Stomach (tissue), 4 donors: ENCODE measurements around the gene TRIM46.

Experiments used
- EP300 ChIP-seq: sonication (generic); formaldehyde crosslinking; IDR thresholded peaks from one replicate; pipeline ENCODE4 v1.6.1; 2017; ENCODE audit warnings: antibody characterized with exemption
- POLR2A ChIP-seq, 4 donors: fragments of 450-650 bp; IDR thresholded peaks; one replicate each; pipeline ENCODE4 v1.6.1; 2016; ENCODE audit warnings: antibody characterized with exemption in 4 of 4, control low read depth in 2 of 4, mild to moderate bottlenecking in 1 of 4, moderate library complexity in 1 of 4
- POLR2AphosphoS5 ChIP-seq, 3 donors: sonication (generic); formaldehyde crosslinking; IDR thresholded peaks; one replicate each; pipeline ENCODE4 v1.6.1; 2016; ENCODE audit warnings: antibody characterized with exemption in 3 of 3
- TF ChIP-seq, protein P1 (sequence below), 7 experiments: fragments of 450-650 bp in 4 of 7; fragments of 200-600 bp in 3 of 7; sonication (generic) in 3 of 7; IDR thresholded peaks; one replicate each; pipeline ENCODE4 v1.5.1; 2016 to 2019; ENCODE audit warnings: antibody characterized with exemption in 7 of 7, control low read depth in 2 of 7, mild to moderate bottlenecking in 1 of 7

DNA sequence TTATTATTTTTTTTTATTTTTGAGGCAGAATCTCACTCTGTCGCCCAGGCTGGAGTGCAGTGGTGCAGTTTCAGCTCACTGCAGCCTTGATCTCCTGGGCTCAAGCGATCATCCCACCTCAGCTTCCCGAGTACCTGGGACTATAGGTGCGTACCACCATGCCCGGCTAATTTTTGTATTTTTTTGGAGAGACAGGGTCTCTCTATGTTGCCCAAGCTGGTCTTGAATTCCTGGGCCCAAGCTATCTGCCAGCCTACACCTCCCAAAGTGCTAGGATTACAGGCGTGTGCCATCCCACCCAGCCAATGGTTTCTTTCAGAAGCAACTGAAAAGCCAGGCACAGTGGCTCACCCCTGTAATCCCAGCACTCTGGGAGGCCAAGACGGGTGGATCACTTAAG, 2.8 kb upstream of the TRIM46 start:
- TF ChIP-seq, protein P1, sequence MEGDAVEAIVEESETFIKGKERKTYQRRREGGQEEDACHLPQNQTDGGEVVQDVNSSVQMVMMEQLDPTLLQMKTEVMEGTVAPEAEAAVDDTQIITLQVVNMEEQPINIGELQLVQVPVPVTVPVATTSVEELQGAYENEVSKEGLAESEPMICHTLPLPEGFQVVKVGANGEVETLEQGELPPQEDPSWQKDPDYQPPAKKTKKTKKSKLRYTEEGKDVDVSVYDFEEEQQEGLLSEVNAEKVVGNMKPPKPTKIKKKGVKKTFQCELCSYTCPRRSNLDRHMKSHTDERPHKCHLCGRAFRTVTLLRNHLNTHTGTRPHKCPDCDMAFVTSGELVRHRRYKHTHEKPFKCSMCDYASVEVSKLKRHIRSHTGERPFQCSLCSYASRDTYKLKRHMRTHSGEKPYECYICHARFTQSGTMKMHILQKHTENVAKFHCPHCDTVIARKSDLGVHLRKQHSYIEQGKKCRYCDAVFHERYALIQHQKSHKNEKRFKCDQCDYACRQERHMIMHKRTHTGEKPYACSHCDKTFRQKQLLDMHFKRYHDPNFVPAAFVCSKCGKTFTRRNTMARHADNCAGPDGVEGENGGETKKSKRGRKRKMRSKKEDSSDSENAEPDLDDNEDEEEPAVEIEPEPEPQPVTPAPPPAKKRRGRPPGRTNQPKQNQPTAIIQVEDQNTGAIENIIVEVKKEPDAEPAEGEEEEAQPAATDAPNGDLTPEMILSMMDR (IDR thresholded peaks at IDR 0.05): no peak
- no peak for TF ChIP-seq EP300
- TF ChIP-seq POLR2AphosphoS5 (IDR thresholded peaks at IDR 0.05): no peak
- TF ChIP-seq POLR2A (IDR thresholded peaks at IDR 0.05): no peak
